Osteocyte (in vitro differentiated cells): ENCODE data around the gene RAB11FIP5. TPM values are rescaled to one million over a fixed set of nuclear protein-coding genes. Genes with fewer than 3 reads are reported as not detected.
"Not testable (repeated sequence)": the region's sequence is repeated elsewhere in the genome, so short reads cannot be mapped to it uniquely, and the experiment has no call there.

ENCODE experiments used
- DNase-seq: peaks from one replicate; pipeline ENCODE4 v3.0.0; 2021; ENCODE audit warnings: mixed read lengths; ENCODE audit not compliant: unreplicated experiment; ENCODE audit errors: extremely low spot score
- H3K27ac Mint-ChIP-seq: one replicate; pipeline ENCODE4 v1.8.0; 2021; ENCODE audit warnings: mild to moderate bottlenecking, mixed read lengths; ENCODE audit not compliant: unreplicated experiment
- H3K27me3 Mint-ChIP-seq: one replicate; pipeline ENCODE4 v1.8.0; 2021; ENCODE audit warnings: mixed read lengths; ENCODE audit not compliant: unreplicated experiment
- H3K36me3 Mint-ChIP-seq: one replicate; pipeline ENCODE4 v1.8.0; 2021; ENCODE audit warnings: mixed read lengths; ENCODE audit not compliant: unreplicated experiment
- H3K4me1 Mint-ChIP-seq: one replicate; pipeline ENCODE4 v1.8.0; 2021; ENCODE audit warnings: mixed read lengths; ENCODE audit not compliant: unreplicated experiment
- H3K4me3 Mint-ChIP-seq: one replicate; pipeline ENCODE4 v1.8.0; 2021; ENCODE audit warnings: mild to moderate bottlenecking, moderate library complexity, mixed read lengths; ENCODE audit not compliant: unreplicated experiment
- H3K9me3 Mint-ChIP-seq: one replicate; pipeline ENCODE4 v1.8.0; 2021; ENCODE audit warnings: mixed read lengths; ENCODE audit not compliant: unreplicated experiment
- total RNA-seq: library from RNA; stranded (reverse); gene quantifications from 2 replicates; pipeline ENCODE4 v1.2.1, GENCODE V29; 2021
- TF ChIP-seq, protein P1 (sequence below): fragments of 200-600 bp; sonication (generic); IDR thresholded peaks from 2 replicates; pipeline ENCODE4 v1.5.0; 2021; ENCODE audit warnings: antibody characterized with exemption, mild to moderate bottlenecking, moderate library complexity

The RAB11FIP5 gene
- total RNA-seq, 1 donor from 2014 or later, result 35.5 TPM

- Mint-ChIP-seq H3K9me3 (peaks cover 6% of the 10 kb centered on the region), H3K36me3 (no peaks in the 10 kb centered on the region), H3K4me3 (no peak overlapping the region), H3K27me3 (peaks cover 45% of the 10 kb centered on the region), H3K27ac (no peak overlapping the region), H3K4me1 (no peaks in the 10 kb centered on the region)
- DNase-seq, result peak; percentile 75
- TF ChIP-seq, protein P1, sequence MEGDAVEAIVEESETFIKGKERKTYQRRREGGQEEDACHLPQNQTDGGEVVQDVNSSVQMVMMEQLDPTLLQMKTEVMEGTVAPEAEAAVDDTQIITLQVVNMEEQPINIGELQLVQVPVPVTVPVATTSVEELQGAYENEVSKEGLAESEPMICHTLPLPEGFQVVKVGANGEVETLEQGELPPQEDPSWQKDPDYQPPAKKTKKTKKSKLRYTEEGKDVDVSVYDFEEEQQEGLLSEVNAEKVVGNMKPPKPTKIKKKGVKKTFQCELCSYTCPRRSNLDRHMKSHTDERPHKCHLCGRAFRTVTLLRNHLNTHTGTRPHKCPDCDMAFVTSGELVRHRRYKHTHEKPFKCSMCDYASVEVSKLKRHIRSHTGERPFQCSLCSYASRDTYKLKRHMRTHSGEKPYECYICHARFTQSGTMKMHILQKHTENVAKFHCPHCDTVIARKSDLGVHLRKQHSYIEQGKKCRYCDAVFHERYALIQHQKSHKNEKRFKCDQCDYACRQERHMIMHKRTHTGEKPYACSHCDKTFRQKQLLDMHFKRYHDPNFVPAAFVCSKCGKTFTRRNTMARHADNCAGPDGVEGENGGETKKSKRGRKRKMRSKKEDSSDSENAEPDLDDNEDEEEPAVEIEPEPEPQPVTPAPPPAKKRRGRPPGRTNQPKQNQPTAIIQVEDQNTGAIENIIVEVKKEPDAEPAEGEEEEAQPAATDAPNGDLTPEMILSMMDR, result no peak
These were observed 16.2 kb upstream of the RAB11FIP5 start for GRCh38 chr2:73128841-73129535.

GRCh38 chr2:73122536-73122935 lies 9.8 kb upstream of the RAB11FIP5 start:
- DNase-seq, result no peak
- Mint-ChIP-seq H3K36me3 (peaks cover 1% of the 10 kb centered on the region), H3K4me1 (no peaks in the 10 kb centered on the region), H3K27me3 (peaks cover 41% of the 10 kb centered on the region), H3K9me3 (peaks cover 6% of the 10 kb centered on the region), H3K4me3 (no peak overlapping the region), H3K27ac (no peak overlapping the region)
- TF ChIP-seq, protein P1, result no peak

DNA sequence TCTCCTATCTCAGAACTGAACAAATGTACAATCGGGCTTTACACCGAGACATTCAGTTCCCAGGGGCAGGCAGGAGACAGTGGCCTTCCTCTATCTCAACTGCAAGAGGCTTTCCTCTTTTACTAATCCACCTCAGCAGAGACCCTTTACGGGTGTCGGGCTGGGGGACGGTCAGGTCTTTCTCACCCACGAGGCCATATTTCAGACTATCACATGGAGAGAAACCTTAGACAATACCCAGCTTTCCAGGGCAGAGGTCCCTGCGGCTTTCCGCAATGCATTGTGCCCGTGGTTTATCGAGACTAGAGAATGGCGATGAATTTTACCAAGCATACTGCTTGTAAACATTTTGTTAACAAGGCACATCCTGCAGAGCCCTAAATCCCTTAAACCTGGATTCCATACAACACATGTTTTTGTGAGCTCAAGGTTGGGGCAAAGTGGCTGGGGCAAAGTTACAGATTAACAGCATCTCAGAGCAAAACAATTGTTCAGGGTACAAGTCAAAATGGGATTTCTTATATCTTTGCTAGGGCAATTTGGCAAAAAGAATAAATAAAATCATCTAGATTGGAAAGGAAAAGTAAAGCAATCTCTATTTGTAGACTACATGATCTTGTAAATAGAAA lies 7.0 kb upstream of the RAB11FIP5 start:
- H3K36me3 Mint-ChIP-seq, H3K9me3 Mint-ChIP-seq, H3K4me1 Mint-ChIP-seq, H3K4me3 Mint-ChIP-seq, H3K27ac Mint-ChIP-seq, DNase-seq: not testable (repeated sequence)
- H3K27me3 Mint-ChIP-seq, result peaks cover 31% of the 10 kb centered on the region

- TF ChIP-seq, protein P1, result no peak
- Mint-ChIP-seq H3K9me3 (no peaks in the 10 kb centered on the region), H3K4me1 (peaks cover 3% of the 10 kb centered on the region), H3K27ac (no peak overlapping the region), H3K36me3 (peaks cover 1% of the 10 kb centered on the region), H3K27me3 (peaks cover 16% of the 10 kb centered on the region), H3K4me3 (no peak overlapping the region)
- DNase-seq, result no peak
These were observed 4.7 kb upstream of the RAB11FIP5 start for GRCh38 chr2:73117441-73117840.

- Mint-ChIP-seq H3K36me3 (peaks cover 1% of the 10 kb centered on the region), H3K27ac (no peak overlapping the region)
These were observed 3.6 kb upstream of the RAB11FIP5 start for GRCh38 chr2:73116182-73116960.

More at GRCh38 chr2:73116182-73116960, 3.6 kb upstream of the RAB11FIP5 start:
- Mint-ChIP-seq H3K9me3 (no peaks in the 10 kb centered on the region), H3K4me1 (peaks cover 8% of the 10 kb centered on the region), H3K4me3 (no peak overlapping the region), H3K27me3 (peaks cover 10% of the 10 kb centered on the region)
- TF ChIP-seq, protein P1, result no peak
- no peak for DNase-seq
